Body of pancreas (tissue), 4 donors: ENCODE measurements around the gene DGKA. TPM values are rescaled to one million over a fixed set of nuclear protein-coding genes. Genes with fewer than 3 reads are reported as not detected.

Source experiments
- ATAC-seq: fragments of 150-250 bp; one replicate; pipeline ENCODE4 v1.9.1; 2016
- DNase-seq, 4 donors: peaks; one replicate each; pipeline ENCODE4 v3.0.0-alpha.2; 2019
- H3K27ac ChIP-seq, 4 donors: fragments of 200-600 bp; sonication (generic); 1 replicate in 3 of 4; 2 replicates in 1 of 4; pipeline versions ENCODE4 v1.5.1 to v1.6.1; 2016 to 2019; ENCODE audit warnings: mild to moderate bottlenecking in 1 of 4, mixed read lengths in 1 of 4, moderate library complexity in 1 of 4
- H3K27me3 ChIP-seq, 2 donors: fragments of 200-600 bp; sonication (generic); one replicate each; pipeline ENCODE4 v1.6.0; 2016; ENCODE audit warnings: mild to moderate bottlenecking in 1 of 2
- H3K36me3 ChIP-seq, 2 donors: fragments of 200-600 bp; sonication (generic); replicated peaks in 1 of 2; 2 replicates each; pipeline ENCODE4 v1.5.1; 2016; ENCODE audit warnings: low read depth in 2 of 2; ENCODE audit not compliant: insufficient read depth in 1 of 2
- H3K4me1 ChIP-seq: fragments of 200-600 bp; sonication (generic); one replicate; pipeline ENCODE4 v1.6.0; 2016
- H3K4me3 ChIP-seq, 2 donors: fragments of 200-600 bp; sonication (generic); 1 replicate in 1 of 2; 2 replicates in 1 of 2; pipeline ENCODE4 v1.5.1; 2016 to 2019
- H3K9me3 ChIP-seq, 3 donors: fragments of 200-600 bp; sonication (generic); 1 replicate in 2 of 3; 2 replicates in 1 of 3; pipeline ENCODE4 v1.5.1; 2016
- CTCF ChIP-seq, 7 experiments: fragments of 450-650 bp in 4 of 7; fragments of 200-600 bp in 3 of 7; sonication (generic) in 3 of 7; IDR thresholded peaks; one replicate each; pipeline ENCODE4 v1.5.1; 2016 to 2019; ENCODE audit warnings: antibody characterized with exemption in 7 of 7
- POLR2A ChIP-seq, 3 donors: fragments of 450-650 bp; IDR thresholded peaks; one replicate each; pipeline ENCODE4 v1.6.1; 2016; ENCODE audit warnings: antibody characterized with exemption in 3 of 3, mild to moderate bottlenecking in 2 of 3
- WGBS, 2 donors: methylation state at CpG; one replicate each; pipeline ENCODE4 v1.1.5; 2017; 5-methylcytosine and 5-hydroxymethylcytosine counted together
- intact Hi-C: fragments of 100-400 bp; cut with DNase I; formaldehyde crosslinking; loops from one replicate; pipeline ENCODE4 v1.15.1; 2023
- total RNA-seq, 2 donors: library from RNA; depleted of rRNA; stranded (reverse); fragments of >200 nt; gene quantifications; one replicate each; pipeline ENCODE4 v1.1.0, GENCODE V29; 2016

Gene DGKA
- total RNA-seq, 2 donors from 2014 or later = 33.3 to 128 TPM

- intact Hi-C loops = no loop called here
- ATAC-seq = no peak
- H3K9me3 ChIP-seq = no peaks in the 10 kb centered on the region
- H3K36me3 ChIP-seq = no peaks in the 10 kb centered on the region
- WGBS, 2 donors = 82% methylated on average over 7 of the region's 7 CpGs
- peaks cover 3% of the 10 kb centered on the region for H3K4me1 ChIP-seq
- TF ChIP-seq CTCF (IDR thresholded peaks at IDR 0.05) (no peak), POLR2A (IDR thresholded peaks at IDR 0.05) (no peak)
- H3K4me3 ChIP-seq = no peak overlapping the region
- H3K27me3 ChIP-seq = no peaks in the 10 kb centered on the region
- DNase-seq = no peak
- no peak overlapping the region for H3K27ac ChIP-seq
Measured at GRCh38 chr12:55901881-55902490, 29.0 kb upstream of the DGKA start.

GRCh38 chr12:55906056-55906455 lies 24.9 kb upstream of the DGKA start:
- Histone ChIP-seq H3K4me3 (no peak overlapping the region), H3K36me3 (no peaks in the 10 kb centered on the region), H3K9me3 (no peaks in the 10 kb centered on the region), H3K27me3 (no peaks in the 10 kb centered on the region), H3K27ac (peak overlapping the region in 1 of 4 donors; percentile 37), H3K4me1 (peaks cover 35% of the 10 kb centered on the region)
- intact Hi-C loops = no loop called here
- TF ChIP-seq CTCF (IDR thresholded peaks at IDR 0.05) = no peak
- TF ChIP-seq POLR2A (IDR thresholded peaks at IDR 0.05) = no peak
- ATAC-seq = no peak
- DNase-seq = no peak
- 47 to 54% methylated on average over 1 of the region's 1 CpG for WGBS, 2 donors

GRCh38 chr12:55908726-55909512 lies 22.0 kb upstream of the DGKA start:
- no peak overlapping the region for H3K4me3 ChIP-seq
- H3K36me3 ChIP-seq = no peaks in the 10 kb centered on the region
- no peaks in the 10 kb centered on the region for H3K27me3 ChIP-seq
- no peaks in the 10 kb centered on the region for H3K9me3 ChIP-seq
- TF ChIP-seq POLR2A (IDR thresholded peaks at IDR 0.05) (no peak), CTCF (IDR thresholded peaks at IDR 0.05) (no peak)
- peaks cover 54% of the 10 kb centered on the region for H3K4me1 ChIP-seq
- DNase-seq (peak in 3 of 4 donors; percentile 23 to 65 (median 49)), ATAC-seq (peak; percentile 89)
- 20 to 25% methylated on average over 8 of the region's 8 CpGs for WGBS, 2 donors
- intact Hi-C loops = no loop called here
- H3K27ac ChIP-seq = peak overlapping the region in 3 of 4 donors; percentile 67 to 87 (median 80)

GRCh38 chr12:55909513-55909884 lies 21.5 kb upstream of the DGKA start:
- ATAC-seq (no peak), DNase-seq (no peak)
- Histone ChIP-seq H3K27ac (peak overlapping the region in 3 of 4 donors; percentile 67 to 87 (median 80)), H3K36me3 (no peaks in the 10 kb centered on the region), H3K4me3 (no peak overlapping the region), H3K9me3 (no peaks in the 10 kb centered on the region), H3K27me3 (no peaks in the 10 kb centered on the region), H3K4me1 (peaks cover 58% of the 10 kb centered on the region)
- TF ChIP-seq CTCF (IDR thresholded peaks at IDR 0.05) (no peak), POLR2A (IDR thresholded peaks at IDR 0.05) (no peak)
- intact Hi-C loops = no loop called here
- WGBS, 2 donors = 17 to 20% methylated on average over 2 of the region's 2 CpGs
